LNCaP clone FGC (cell line): ENCODE measurements around the gene TRMO.

Experiments
- DNase-seq: peaks from one replicate; pipeline ENCODE4 v3.0.0-alpha.2; 2011; ENCODE audit warnings: low read depth
- H3K4me3 ChIP-seq: 2 replicates; pipeline ENCODE4 v1.5.1; 2011; ENCODE audit warnings: mild to moderate bottlenecking, low read depth, low read length, control low read depth
- TF ChIP-seq, protein P1 (sequence below): IDR thresholded peaks from 2 replicates; pipeline ENCODE4 v1.5.1; 2012; ENCODE audit warnings: mild to moderate bottlenecking; ENCODE audit not compliant: control insufficient read depth, insufficient read depth; ENCODE audit errors: extremely low read depth

Gene TRMO

DNA sequence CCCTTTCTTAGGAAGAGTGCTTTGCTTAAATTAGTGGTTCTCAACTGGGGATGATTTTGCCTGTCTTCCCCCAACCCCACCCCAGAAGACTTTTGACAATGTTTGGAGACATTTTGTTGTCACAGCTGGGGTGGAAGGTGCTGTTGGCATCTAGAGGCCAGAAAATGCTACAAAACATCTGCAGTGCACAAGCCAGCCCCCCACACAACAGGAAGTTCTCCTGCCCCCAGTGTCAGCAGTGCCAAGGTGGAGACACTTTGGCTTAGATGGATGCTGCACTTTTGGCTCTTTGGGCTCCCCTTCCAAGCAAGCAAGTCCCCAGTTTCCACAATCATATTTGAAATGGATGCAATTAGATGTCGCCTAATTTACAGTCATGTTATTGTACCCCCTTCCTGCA lies 13.0 kb upstream of the TRMO start:
- DNase-seq, result no peak
- no peak overlapping the region for H3K4me3 ChIP-seq
- TF ChIP-seq, protein P1, sequence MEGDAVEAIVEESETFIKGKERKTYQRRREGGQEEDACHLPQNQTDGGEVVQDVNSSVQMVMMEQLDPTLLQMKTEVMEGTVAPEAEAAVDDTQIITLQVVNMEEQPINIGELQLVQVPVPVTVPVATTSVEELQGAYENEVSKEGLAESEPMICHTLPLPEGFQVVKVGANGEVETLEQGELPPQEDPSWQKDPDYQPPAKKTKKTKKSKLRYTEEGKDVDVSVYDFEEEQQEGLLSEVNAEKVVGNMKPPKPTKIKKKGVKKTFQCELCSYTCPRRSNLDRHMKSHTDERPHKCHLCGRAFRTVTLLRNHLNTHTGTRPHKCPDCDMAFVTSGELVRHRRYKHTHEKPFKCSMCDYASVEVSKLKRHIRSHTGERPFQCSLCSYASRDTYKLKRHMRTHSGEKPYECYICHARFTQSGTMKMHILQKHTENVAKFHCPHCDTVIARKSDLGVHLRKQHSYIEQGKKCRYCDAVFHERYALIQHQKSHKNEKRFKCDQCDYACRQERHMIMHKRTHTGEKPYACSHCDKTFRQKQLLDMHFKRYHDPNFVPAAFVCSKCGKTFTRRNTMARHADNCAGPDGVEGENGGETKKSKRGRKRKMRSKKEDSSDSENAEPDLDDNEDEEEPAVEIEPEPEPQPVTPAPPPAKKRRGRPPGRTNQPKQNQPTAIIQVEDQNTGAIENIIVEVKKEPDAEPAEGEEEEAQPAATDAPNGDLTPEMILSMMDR, result no peak

DNA sequence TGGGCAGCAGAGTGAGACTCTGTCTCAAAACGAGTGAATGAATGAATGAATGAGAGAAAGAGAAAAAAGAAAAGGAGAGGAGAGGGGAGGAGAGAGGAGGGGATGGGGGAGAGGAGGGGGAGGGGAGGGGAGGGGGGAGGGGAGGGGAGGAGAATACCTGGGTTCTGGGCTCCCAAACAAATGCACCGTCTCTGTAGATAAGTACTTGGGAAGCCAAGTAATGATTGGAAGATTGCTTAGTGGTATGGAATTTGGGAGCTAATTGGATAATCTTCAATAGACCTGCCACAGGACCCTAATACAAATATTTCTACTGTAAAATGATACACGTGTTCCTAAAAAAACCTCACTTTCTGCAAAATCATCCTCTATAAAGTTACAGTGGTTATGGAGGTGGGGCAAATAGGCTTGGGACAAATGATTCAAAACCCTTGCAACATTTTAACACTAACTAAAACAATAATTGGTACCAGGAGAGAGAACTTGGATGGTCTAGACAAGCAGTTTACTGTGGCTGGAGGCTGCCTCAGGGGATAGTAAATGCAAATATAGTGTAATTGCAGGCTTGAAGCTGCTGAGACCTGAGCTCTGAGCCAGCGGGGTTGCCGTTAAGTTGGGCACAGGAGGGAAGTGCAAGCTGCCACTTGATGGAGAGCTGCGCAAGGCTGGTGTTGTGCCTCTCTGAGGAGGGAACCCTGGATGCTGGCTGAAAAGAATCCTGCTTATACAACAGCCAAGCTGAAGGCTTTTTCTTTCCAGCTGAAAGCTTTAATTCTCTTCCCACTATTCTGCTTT lies 12.2 kb upstream of the TRMO start:
- H3K4me3 ChIP-seq, result no peak overlapping the region
- TF ChIP-seq, protein P1, result no peak
- no peak for DNase-seq

DNA sequence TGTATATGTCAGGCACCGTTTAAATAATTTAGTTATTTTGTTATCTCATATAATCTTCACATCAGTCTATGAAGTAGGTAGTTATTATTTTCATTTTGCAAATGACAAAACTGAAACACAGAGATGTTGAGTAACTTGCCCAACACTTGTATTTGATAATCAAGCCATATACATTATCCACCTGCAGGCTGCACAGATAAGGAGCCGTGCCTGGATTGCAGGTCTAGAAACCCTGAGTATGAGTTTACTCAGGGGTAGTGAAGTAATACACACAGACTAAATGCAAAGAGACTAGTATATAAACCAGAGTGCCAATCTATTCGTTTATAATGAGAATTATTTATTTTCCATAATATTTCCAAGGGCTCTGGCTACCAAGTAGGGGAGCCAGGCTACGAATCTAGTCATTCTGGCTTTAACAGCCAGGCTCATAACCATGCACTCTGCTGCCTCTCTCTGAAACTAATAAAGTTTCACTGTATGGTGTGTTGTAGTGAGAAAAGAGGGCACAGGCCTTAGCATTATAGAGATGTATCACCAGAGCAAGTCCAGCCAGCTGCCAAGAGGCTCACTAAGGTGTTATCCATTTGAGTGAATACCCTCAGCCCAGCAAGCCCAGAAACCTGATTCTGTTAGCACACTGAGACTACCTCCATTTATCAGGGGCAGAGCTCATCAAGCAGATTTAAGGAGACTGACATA lies 11.1 kb upstream of the TRMO start:
- no peak for DNase-seq
- TF ChIP-seq, protein P1, result no peak
- no peak overlapping the region for H3K4me3 ChIP-seq

DNA sequence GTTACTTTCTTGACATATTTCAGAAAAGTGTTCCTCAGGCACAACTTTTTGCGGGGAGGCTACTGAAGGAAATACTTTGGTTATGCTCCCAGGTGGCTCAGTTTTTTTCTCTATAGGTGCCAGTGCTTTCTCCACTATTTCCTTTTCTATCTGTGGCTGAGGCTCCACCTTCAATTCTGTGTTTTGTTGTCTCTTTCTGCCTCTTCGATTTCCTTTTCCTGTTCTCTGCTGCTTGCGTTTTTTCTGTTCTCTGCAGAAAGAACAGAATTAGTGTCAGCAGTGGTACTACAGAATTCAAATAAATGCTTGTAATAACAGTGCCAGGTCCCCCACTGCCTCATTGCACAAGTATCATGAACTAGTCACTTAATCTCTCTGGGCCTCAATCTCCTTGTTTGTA lies 8.7 kb upstream of the TRMO start:
- TF ChIP-seq, protein P1, result no peak

DNA sequence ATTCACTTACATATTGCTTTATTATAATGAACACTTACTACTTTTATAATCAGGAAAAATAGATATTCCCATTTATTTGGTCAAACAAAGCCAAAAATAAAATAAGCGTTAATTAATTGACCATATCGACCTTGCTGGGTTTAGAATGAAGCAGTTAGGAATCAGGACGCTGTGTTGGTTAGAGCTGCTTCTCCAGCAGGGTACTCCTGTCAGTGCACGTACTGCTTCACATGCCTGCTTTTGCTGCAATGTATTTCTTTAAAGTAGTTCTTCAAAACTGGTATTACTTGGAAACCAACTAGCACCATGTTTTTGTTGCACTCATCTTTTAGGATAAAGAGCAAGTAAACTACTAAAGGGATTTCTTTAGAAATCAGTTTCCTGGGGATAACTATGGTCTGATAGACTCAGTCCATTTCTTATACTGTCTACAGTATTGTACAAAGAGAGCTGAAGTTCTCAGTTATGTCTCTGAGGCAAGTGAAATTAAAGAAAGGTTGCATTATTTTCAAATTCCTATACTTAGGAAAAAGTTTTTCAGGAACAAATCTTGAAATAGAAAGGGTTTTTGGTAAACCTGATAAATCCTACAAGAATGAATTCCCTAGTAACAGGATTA lies 6.8 kb upstream of the TRMO start:
- DNase-seq, result no peak
- TF ChIP-seq, protein P1, result no peak
- H3K4me3 ChIP-seq, result no peak overlapping the region

More for the DNA sequence above, 8.7 kb upstream of the TRMO start:
- no peak overlapping the region for H3K4me3 ChIP-seq
- DNase-seq, result no peak

DNA sequence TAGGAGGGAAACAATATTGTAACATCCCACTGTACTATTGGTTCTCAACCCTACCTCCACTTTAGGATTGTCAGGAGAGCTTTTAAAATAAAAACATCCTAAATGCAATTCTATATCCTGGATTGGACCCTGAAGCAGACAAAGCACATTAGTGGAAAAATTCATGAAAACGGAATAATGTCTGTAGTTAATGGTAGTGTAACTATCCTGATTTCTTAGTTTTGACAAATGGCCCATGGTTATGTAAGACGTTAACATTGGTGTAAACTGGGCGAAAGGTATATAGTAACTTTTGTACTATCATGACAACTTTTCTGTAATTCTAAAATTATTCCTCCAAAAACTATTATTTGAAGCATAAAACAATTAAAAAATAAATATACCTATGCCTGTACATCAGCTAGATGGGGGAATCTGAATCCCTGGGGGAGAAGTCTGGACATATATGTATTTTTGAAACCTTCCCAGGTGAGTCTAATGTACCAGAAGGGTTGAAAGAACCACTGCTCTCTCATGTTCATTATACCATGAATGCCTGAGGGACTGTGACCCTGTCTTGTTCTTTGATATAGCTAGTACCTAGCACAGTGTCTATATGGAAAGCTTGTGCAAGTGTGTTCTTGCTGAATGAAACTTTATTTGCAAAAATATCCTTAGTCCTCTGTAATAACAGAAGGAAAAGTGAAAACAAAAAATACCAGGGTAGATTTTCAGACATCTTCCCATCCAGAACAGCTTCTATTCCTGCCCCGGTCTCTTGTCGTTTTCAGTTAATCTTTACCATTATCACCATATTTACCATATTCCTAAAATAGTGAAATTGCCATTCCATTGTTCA lies 3.4 kb upstream of the TRMO start:
- TF ChIP-seq, protein P1, result no peak
- no peak overlapping the region for H3K4me3 ChIP-seq
- DNase-seq, result no peak
